AG04449 (cell line): ENCODE results near the gene USP34.

Experiments used
- CTCF ChIA-PET: fragments of 350-600 bp; formaldehyde crosslinking; extraction: SDS; loops from one replicate; lab custom pipeline; 2021; ENCODE audit warnings: antibody characterized with exemption; lab: Yijun Ruan, JAX
- POLR2A ChIA-PET: fragments of 400-600, 350-600 bp; formaldehyde crosslinking; extraction: SDS; loops from one replicate; lab custom pipeline; 2020; ENCODE audit warnings: antibody characterized with exemption, inconsistent platforms; lab: Yijun Ruan, JAX
- DNase-seq: peaks from one replicate; pipeline ENCODE4 v3.0.0-alpha.2; 2010; ENCODE audit warnings: low read depth, low spot score
- H3K4me3 ChIP-seq: 2 replicates; pipeline ENCODE4 v1.5.1; 2011; ENCODE audit warnings: low read depth, mild to moderate bottlenecking, control low read depth, low read length
- TF ChIP-seq, protein P1 (sequence below): IDR thresholded peaks from one replicate; pipeline ENCODE4 v1.5.1; 2011; ENCODE audit warnings: mild to moderate bottlenecking, moderate library complexity, low read length, control low read depth, inconsistent platforms; ENCODE audit not compliant: insufficient read depth; ENCODE audit errors: missing control alignments

Gene USP34

DNA sequence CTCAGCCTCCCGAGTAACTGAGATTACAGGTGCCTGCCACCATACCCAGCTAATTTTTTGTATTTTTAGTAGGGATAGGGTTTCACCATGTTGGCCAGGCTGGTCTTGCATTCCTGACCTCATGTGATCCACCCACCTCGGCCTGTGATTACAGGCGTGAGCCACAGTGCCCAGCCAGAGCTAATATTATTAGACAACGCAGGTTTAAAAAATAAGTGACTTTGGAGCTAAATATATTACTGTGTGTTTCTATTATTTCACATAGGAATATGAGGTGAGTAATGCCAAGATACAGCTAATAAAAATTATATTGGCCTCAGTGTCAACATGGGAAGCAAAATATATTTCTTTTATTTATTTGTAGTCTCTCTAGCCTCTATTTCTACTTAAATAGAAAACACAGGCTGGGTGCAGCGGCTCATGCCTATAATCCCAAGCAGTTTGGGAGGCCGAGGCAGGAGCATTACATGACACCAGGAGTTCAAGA, 188.7 kb downstream of the USP34 start:
- TF ChIP-seq, protein P1, sequence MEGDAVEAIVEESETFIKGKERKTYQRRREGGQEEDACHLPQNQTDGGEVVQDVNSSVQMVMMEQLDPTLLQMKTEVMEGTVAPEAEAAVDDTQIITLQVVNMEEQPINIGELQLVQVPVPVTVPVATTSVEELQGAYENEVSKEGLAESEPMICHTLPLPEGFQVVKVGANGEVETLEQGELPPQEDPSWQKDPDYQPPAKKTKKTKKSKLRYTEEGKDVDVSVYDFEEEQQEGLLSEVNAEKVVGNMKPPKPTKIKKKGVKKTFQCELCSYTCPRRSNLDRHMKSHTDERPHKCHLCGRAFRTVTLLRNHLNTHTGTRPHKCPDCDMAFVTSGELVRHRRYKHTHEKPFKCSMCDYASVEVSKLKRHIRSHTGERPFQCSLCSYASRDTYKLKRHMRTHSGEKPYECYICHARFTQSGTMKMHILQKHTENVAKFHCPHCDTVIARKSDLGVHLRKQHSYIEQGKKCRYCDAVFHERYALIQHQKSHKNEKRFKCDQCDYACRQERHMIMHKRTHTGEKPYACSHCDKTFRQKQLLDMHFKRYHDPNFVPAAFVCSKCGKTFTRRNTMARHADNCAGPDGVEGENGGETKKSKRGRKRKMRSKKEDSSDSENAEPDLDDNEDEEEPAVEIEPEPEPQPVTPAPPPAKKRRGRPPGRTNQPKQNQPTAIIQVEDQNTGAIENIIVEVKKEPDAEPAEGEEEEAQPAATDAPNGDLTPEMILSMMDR = no peak
- H3K4me3 ChIP-seq = no peak overlapping the region
- ChIA-PET CTCF (interaction anchor here (0.6 kb wide), 1 partner anchor 84 kb away, joined by 3 read pairs; no protein-coding TSS in a partner anchor), POLR2A (no interaction called here)
- DNase-seq = no peak

DNA sequence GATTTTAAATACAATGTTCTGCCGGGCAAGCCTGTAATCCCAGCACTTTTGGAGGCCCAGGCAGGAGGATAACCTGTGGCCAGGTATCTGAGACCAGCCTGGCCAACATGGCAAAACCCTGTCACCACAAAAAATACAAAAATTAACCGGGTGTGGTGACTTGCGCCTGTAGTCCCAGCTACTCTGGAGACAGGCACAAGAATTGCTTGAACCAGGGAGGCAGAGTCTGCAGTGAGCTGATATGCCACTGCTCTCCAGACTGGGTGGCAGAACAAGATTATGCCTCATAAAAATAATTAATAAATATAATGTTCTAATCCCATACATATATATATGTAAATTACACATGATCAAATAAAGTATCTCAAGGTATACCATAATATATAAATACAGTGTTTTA, 189.6 kb downstream of the USP34 start:
- no peak for DNase-seq
- CTCF ChIA-PET = no interaction called here
- no peak overlapping the region for H3K4me3 ChIP-seq
- POLR2A ChIA-PET = no interaction called here
- TF ChIP-seq, protein P1 = no peak

DNA sequence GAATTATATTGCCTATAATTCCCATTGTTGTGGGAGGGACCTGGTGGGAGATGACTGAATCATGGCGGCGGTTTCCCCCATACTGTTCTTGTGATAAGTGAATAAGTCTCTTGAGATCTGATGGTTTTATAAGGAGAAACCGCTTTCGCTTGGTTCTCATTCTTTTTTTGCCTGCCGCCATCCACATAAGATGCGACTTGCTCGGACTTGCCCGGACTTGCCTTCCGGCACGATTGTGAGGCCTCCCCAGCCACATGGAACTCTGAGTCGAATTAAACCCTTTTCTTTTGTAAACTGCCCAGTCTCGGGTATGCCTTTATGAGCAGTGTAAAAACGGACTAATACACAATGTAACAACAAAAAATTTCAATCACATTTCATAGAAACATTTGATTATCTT, 193.1 kb downstream of the USP34 start:
- TF ChIP-seq, protein P1 = no peak
- no peak for DNase-seq
- ChIA-PET CTCF (no interaction called here), POLR2A (no interaction called here)
- H3K4me3 ChIP-seq = no peak overlapping the region

DNA sequence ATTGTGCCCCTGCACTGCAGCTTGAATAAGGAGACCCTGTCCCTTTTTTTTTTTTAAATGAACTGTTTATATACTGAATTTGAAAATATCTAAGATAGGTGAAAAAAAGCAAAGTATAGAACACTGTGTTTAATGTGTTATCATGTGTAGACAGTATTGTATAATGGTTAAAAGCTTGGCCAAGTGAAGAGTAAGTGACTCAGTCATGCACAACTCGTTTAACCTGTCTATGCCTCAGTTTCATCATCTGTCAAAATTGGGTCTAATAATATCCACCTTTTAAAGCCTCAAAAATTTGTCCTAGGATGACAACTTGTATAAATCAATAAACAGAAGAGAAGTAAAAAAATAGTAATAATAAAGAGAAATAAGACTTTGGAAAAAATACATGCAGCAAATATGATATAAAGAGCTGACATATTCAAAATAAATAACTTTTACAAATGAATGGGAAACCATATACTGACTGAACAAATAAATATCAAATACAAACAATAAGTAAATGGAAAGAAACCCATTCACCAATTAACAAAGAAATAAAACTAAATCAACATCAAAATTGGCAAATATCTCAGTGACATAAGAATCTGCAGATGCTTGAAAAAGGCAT, 195.2 kb downstream of the USP34 start:
- POLR2A ChIA-PET = no interaction called here
- no peak overlapping the region for H3K4me3 ChIP-seq
- no peak for DNase-seq
- CTCF ChIA-PET = no interaction called here
- TF ChIP-seq, protein P1 = no peak

DNA sequence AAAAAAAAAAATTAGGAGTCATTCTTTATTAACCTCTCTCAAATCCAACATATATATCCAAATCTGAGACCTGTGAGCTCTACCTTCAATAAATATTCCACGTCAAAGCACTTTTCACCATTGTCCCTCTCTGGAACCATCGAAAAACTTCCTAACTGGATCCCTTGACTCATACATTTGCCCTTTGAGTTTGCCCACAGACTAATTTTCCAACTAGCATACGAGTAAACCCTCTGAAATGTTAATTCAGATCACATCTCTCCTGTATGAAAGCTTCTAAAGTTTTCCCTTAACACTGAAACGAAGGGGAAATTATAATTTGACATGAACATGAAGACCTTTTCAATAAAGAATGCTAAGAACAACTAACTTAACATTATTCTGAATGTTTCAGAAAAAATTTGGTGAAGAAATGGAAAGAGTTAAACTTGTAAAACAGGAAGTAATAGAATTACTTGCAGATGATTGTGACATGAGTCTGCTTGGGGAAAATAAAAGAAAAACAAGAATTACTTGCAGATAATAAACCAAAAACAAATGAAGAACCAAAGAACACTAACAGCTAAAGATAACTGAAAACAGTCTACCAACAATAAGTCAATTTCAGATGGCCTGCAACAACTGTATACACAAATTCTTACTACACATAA, 198.3 kb downstream of the USP34 start:
- CTCF ChIA-PET = interaction anchor here (1.1 kb wide), 1 partner anchor 9 kb away, joined by 3 read pairs; no protein-coding TSS in a partner anchor
- POLR2A ChIA-PET = interaction anchor here (0.7 kb wide), 2 partner anchors 17 to 37 kb away, joined by 3 read pairs; no protein-coding TSS in a partner anchor
- TF ChIP-seq, protein P1 = no peak

DNA sequence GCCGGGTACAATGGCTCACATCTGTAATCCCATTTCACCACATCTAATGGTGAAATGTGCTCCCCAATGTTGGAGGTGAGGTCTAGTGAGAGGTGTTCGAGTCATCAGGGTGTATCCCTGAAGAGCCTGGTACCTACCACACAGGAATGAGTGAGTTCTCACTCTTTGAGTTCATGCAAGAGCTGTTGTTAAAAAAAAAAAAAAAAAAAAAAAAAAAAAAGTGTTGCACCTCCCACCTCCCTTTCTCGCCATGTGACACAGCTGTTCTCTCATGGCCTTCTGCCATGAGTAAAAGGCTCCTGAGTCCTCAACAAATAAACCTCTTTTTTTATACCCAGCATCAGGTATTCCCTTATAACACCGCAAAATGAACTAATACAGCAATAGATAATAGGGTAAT, 202.6 kb downstream of the USP34 start:
- H3K4me3 ChIP-seq = no peak overlapping the region
- POLR2A ChIA-PET = interaction anchor here (0.6 kb wide), 1 partner anchor 58 kb away, joined by 3 read pairs; no protein-coding TSS in a partner anchor
- CTCF ChIA-PET = no interaction called here
- no peak for DNase-seq
- TF ChIP-seq, protein P1 = no peak

More for the DNA sequence above, 198.3 kb downstream of the USP34 start:
- DNase-seq = no peak
- H3K4me3 ChIP-seq = no peak overlapping the region
